Stimulated activated CD4-positive, alpha-beta T cell treated with anti-CD3 and anti-CD28 coated beads, Interleukin-4, amount 100 ng/mL, for 1 hour (primary cell): ENCODE results near the gene CRNN.

Experiments used
- DNase-seq: peaks from one replicate; pipeline ENCODE4 v3.0.0-alpha.2; 2020

CRNN gene

GRCh38 chr1:152413909-152414308 is at the start of gene CRNN:
Gene CRNN (minus strand): TSS chr1:152414263. CDS start chr1:152412233, 2,030 bp downstream.
- DNase-seq: no peak

- DNase-seq: no peak
Observed at GRCh38 chr1:152462636-152463035, 48.6 kb upstream of the CRNN start.

GRCh38 chr1:152461544-152461943 is 47.5 kb upstream of the CRNN start:
- DNase-seq: peak; percentile 45

- no peak for DNase-seq
Observed at GRCh38 chr1:152460529-152460899, 46.5 kb upstream of the CRNN start.

GRCh38 chr1:152459596-152460528 is 45.8 kb upstream of the CRNN start:
- DNase-seq: peak; percentile 76

- peak; percentile 76 for DNase-seq
Observed at GRCh38 chr1:152458384-152459185, 44.5 kb upstream of the CRNN start.

- no peak for DNase-seq
Observed at GRCh38 chr1:152457561-152457960, 43.5 kb upstream of the CRNN start.

GRCh38 chr1:152457071-152457470 is 43.0 kb upstream of the CRNN start:
- no peak for DNase-seq

- DNase-seq: no peak
Observed at GRCh38 chr1:152451254-152451653, 37.2 kb upstream of the CRNN start.

GRCh38 chr1:152449661-152450060 is 35.6 kb upstream of the CRNN start:
- no peak for DNase-seq

GRCh38 chr1:152448496-152448895 is 34.4 kb upstream of the CRNN start:
- DNase-seq: no peak

GRCh38 chr1:152448095-152448494 is 34.0 kb upstream of the CRNN start:
- DNase-seq: no peak

GRCh38 chr1:152447484-152447883 is 33.4 kb upstream of the CRNN start:
- DNase-seq: no peak

- no peak for DNase-seq
Observed at GRCh38 chr1:152444045-152444444, 30.0 kb upstream of the CRNN start.

GRCh38 chr1:152442765-152443164 is 28.7 kb upstream of the CRNN start:
- no peak for DNase-seq

GRCh38 chr1:152442301-152442700 is 28.2 kb upstream of the CRNN start:
- DNase-seq: no peak

GRCh38 chr1:152441756-152442155 is 27.7 kb upstream of the CRNN start:
- DNase-seq: no peak

- peak; percentile 56 for DNase-seq
Observed at GRCh38 chr1:152440635-152441471, 26.8 kb upstream of the CRNN start.

GRCh38 chr1:152436593-152437496 is 22.8 kb upstream of the CRNN start:
- DNase-seq: no peak

- DNase-seq: no peak
Observed at GRCh38 chr1:152427458-152427857, 13.4 kb upstream of the CRNN start.

- no peak for DNase-seq
Observed at GRCh38 chr1:152426731-152427130, 12.7 kb upstream of the CRNN start.

- no peak for DNase-seq
Observed at GRCh38 chr1:152419917-152420316, 5.9 kb upstream of the CRNN start.
